HepG2 (cell line): ENCODE results near the gene C2orf15. TPM values are rescaled to one million over a fixed set of nuclear protein-coding genes. Genes with fewer than 3 reads are reported as not detected.

Experiments
- EZH2 ChIP-seq: conservative IDR thresholded peaks from 2 replicates; pipeline ENCODE4 v1.6.1; 2012; ENCODE audit warnings: mild to moderate bottlenecking, low read depth, low read length, moderate library complexity
- HNF4G ChIP-seq, 2 experiments: sonication (generic) in 1 of 2; formaldehyde crosslinking in 1 of 2; IDR thresholded peaks; 2 replicates each; pipeline versions ENCODE4 v1.4.0 to v1.6.1; 2011 to 2020; ENCODE audit warnings: borderline replicate concordance in 2 of 2, low read depth in 2 of 2, mild to moderate bottlenecking in 2 of 2, low read length in 1 of 2, missing genetic modification reagents in 1 of 2, moderate library complexity in 1 of 2
- MIER2 ChIP-seq: IDR thresholded peaks from 2 replicates; pipeline ENCODE4 v1.6.1; 2016; ENCODE audit warnings: missing biosample characterization, missing genetic modification reagents
- NFKBIZ ChIP-seq: IDR thresholded peaks from 2 replicates; pipeline ENCODE4 v1.6.1; 2018; ENCODE audit warnings: missing genetic modification reagents, missing compliant biosample characterization
- PAX8 ChIP-seq: sonication (generic); formaldehyde crosslinking; IDR thresholded peaks from 2 replicates; pipeline ENCODE4 v1.8.0; 2022; ENCODE audit warnings: mild to moderate bottlenecking, missing genetic modification reagents, borderline replicate concordance
- POLR2AphosphoS2 ChIP-seq: IDR thresholded peaks from 2 replicates; pipeline ENCODE4 v1.6.1; 2011; ENCODE audit warnings: low read depth, low read length, improper control_type of control experiment
- PRPF4 ChIP-seq: fragments of 200-400 bp; formaldehyde crosslinking; IDR thresholded peaks from 2 replicates; pipeline ENCODE4 v1.6.1; 2016; ENCODE audit warnings: low read length, low read depth; ENCODE audit not compliant: poor library complexity, severe bottlenecking
- RCOR2 ChIP-seq: IDR thresholded peaks from 2 replicates; pipeline ENCODE4 v1.6.1; 2016; ENCODE audit warnings: missing biosample characterization, missing genetic modification reagents
- REL ChIP-seq: sonication (generic); formaldehyde crosslinking; conservative IDR thresholded peaks from 2 replicates; pipeline ENCODE4 v1.8.0; 2022; ENCODE audit warnings: mild to moderate bottlenecking, missing genetic modification reagents, moderate library complexity
- SP140L ChIP-seq: sonication (generic); formaldehyde crosslinking; IDR thresholded peaks from 2 replicates; pipeline ENCODE4 v1.4.0; 2020; ENCODE audit warnings: missing genetic modification reagents, borderline replicate concordance
- ZGPAT ChIP-seq: IDR thresholded peaks from 2 replicates; pipeline ENCODE4 v1.6.1; 2016; ENCODE audit warnings: mild to moderate bottlenecking
- ZMYM3 ChIP-seq: sonication (generic); formaldehyde crosslinking; IDR thresholded peaks from 2 replicates; pipeline ENCODE4 v1.5.1; 2020; ENCODE audit warnings: mild to moderate bottlenecking, missing genetic modification reagents
- ZNF530 ChIP-seq: sonication (generic); formaldehyde crosslinking; IDR thresholded peaks from 2 replicates; pipeline ENCODE4 v1.5.0; 2020; ENCODE audit warnings: low read depth, mild to moderate bottlenecking, missing genetic modification reagents
- ZNF616 ChIP-seq: sonication (generic); formaldehyde crosslinking; IDR thresholded peaks from 2 replicates; pipeline ENCODE4 v1.5.0; 2020; ENCODE audit warnings: low read depth, mild to moderate bottlenecking, missing genetic modification reagents
- ZNF761 ChIP-seq: sonication (generic); formaldehyde crosslinking; conservative IDR thresholded peaks from 2 replicates; pipeline ENCODE4 v1.4.0; 2020; ENCODE audit warnings: mild to moderate bottlenecking, missing genetic modification reagents
- polyA plus RNA-seq, 8 experiments: library from polyadenylated mRNA; depleted of rRNA in 3 of 8; stranded (reverse) in 7 of 8; unstranded in 1 of 8; fragments of >200 nt; fragmentation: Illumina TruSeq in 4 of 8; extraction: Trizol in 4 of 8; gene quantifications; 2 replicates each; pipeline versions ENCODE4 v1.2.1 to v1.2.3, GENCODE V29; 2011 to 2016; ENCODE audit warnings: low read depth in 4 of 8, missing spikeins in 1 of 8, mixed read lengths in 1 of 8; ENCODE audit not compliant: insufficient read depth in 1 of 8
- total RNA-seq, 5 experiments: library from RNA; depleted of rRNA; stranded (reverse); fragments of >200 nt; fragmentation: Illumina TruSeq; extraction: Trizol; gene quantifications; 2 replicates each; pipeline ENCODE4 v1.2.3, GENCODE V29; 2016; ENCODE audit warnings: low read depth in 1 of 5
- TF ChIP-seq, protein P1 (sequence below): sonication (generic); formaldehyde crosslinking; IDR thresholded peaks from 2 replicates; pipeline ENCODE4 v1.8.0; 2022; ENCODE audit warnings: mild to moderate bottlenecking, missing genetic modification reagents
- TF ChIP-seq, protein P2 (sequence below): sonication (generic); formaldehyde crosslinking; IDR thresholded peaks from 2 replicates; pipeline ENCODE4 v1.5.0; 2020; ENCODE audit warnings: mild to moderate bottlenecking, missing genetic modification reagents
- TF ChIP-seq, protein P3 (sequence below): IDR thresholded peaks from 2 replicates; pipeline ENCODE4 v1.6.1; 2016; ENCODE audit warnings: missing biosample characterization, missing genetic modification reagents, low read depth

C2orf15 gene
- total and polyA plus RNA-seq, 2 of the 13 experiments (the other 11 are each of a cell fraction or from before 2014, with no cell fraction given) = 5.5 to 8.3 TPM

GRCh38 chr2:99180755-99181623, 39.5 kb downstream of the C2orf15 start, which contains the start of the genes MITD1 and MRPL30 (continued):
- TF ChIP-seq ZGPAT (CRISPR knock-in tag) (peak; percentile 95), RCOR2 (CRISPR knock-in tag) (peak; percentile 31; the same call in 1 of the 2 replicates), MIER2 (CRISPR knock-in tag) (peak; percentile 75), ZNF616 (no peak; the same call in 1 of the 2 replicates), ZNF530 (CRISPR knock-in tag) (no peak), ZNF761 (CRISPR knock-in tag) (peak; percentile 83; the same call in 1 of the 2 replicates), EZH2 (no peak), POLR2AphosphoS2 (no peak; the same call in 1 of the 2 replicates), NFKBIZ (CRISPR knock-in tag) (0 out of 2 replicates have a peak, but pooled peaks have one; percentile 15), ZMYM3 (CRISPR knock-in tag) (peak; percentile 73), PRPF4 (no peak), SP140L (peak; percentile 97), HNF4G (IDR thresholded peaks at IDR 0.05; ENCODE audit: borderline replicate concordance, low read depth, low read length) (no peak), HNF4G (CRISPR knock-in tag; IDR thresholded peaks at IDR 0.05; ENCODE audit: borderline replicate concordance, low read depth) (peak; percentile 76; the same call in 1 of the 2 replicates), REL (CRISPR knock-in tag) (peak; percentile 92; the same call in 1 of the 2 replicates), PAX8 (CRISPR knock-in tag) (peak; percentile 89)
- TF ChIP-seq, protein P1, sequence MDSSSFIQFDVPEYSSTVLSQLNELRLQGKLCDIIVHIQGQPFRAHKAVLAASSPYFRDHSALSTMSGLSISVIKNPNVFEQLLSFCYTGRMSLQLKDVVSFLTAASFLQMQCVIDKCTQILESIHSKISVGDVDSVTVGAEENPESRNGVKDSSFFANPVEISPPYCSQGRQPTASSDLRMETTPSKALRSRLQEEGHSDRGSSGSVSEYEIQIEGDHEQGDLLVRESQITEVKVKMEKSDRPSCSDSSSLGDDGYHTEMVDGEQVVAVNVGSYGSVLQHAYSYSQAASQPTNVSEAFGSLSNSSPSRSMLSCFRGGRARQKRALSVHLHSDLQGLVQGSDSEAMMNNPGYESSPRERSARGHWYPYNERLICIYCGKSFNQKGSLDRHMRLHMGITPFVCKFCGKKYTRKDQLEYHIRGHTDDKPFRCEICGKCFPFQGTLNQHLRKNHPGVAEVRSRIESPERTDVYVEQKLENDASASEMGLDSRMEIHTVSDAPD = peak; percentile 61; the same call in 1 of the 2 replicates
- TF ChIP-seq, protein P2, sequence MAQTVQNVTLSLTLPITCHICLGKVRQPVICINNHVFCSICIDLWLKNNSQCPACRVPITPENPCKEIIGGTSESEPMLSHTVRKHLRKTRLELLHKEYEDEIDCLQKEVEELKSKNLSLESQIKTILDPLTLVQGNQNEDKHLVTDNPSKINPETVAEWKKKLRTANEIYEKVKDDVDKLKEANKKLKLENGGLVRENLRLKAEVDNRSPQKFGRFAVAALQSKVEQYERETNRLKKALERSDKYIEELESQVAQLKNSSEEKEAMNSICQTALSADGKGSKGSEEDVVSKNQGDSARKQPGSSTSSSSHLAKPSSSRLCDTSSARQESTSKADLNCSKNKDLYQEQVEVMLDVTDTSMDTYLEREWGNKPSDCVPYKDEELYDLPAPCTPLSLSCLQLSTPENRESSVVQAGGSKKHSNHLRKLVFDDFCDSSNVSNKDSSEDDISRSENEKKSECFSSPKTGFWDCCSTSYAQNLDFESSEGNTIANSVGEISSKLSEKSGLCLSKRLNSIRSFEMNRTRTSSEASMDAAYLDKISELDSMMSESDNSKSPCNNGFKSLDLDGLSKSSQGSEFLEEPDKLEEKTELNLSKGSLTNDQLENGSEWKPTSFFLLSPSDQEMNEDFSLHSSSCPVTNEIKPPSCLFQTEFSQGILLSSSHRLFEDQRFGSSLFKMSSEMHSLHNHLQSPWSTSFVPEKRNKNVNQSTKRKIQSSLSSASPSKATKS (CRISPR knock-in tag) = no peak; the same call in 1 of the 2 replicates
- TF ChIP-seq, protein P3, sequence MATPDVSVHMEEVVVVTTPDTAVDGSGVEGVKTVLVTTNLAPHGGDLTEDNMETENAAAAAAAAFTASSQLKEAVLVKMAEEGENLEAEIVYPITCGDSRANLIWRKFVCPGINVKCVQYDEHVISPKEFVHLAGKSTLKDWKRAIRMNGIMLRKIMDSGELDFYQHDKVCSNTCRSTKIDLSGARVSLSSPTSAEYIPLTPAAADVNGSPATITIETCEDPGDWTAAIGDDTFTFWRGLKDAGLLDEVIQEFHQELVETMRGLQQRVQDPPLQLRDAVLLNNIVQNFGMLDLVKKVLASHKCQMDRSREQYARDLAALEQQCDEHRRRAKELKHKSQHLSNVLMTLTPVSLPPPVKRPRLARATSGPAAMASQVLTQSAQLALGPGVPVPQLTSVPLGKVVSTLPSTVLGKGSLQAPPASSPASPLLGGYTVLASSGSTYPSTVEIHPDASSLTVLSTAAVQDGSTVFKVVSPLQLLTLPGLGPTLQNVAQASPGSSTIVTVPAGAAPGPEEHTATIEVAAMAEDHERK (CRISPR knock-in tag) = peak; percentile 75
